GM18951 (cell line): ENCODE measurements around the gene GIMAP5.

Experiments used
- POLR2A ChIP-seq: IDR thresholded peaks from 4 replicates; pipeline ENCODE4 v1.6.1; 2011; ENCODE audit warnings: mild to moderate bottlenecking; ENCODE audit not compliant: insufficient read length, insufficient read depth; ENCODE audit errors: extremely low read depth
- in situ Hi-C: fragments of 300-500 bp; cut with MboI; formaldehyde crosslinking; loops from one replicate; pipeline ENCODE4 v1.12.0; 2022; ENCODE audit warnings: low sequenced_read_pairs, mixed read lengths, inconsistent platforms; ENCODE audit not compliant: unreplicated experiment

The GIMAP5 gene

GRCh38 chr7:150737265-150738055 is at the start of gene GIMAP5:
Gene GIMAP5, plus strand, starts transcription at chr7:150737418. Its CDS starts 3,467 bp downstream, at chr7:150740885.
- TF ChIP-seq POLR2A = peak; percentile 34
- in situ Hi-C loops = no loop called here

GRCh38 chr7:150688630-150689029 is 48.6 kb upstream of the GIMAP5 start:
- in situ Hi-C loops = no loop called here
- no peak for TF ChIP-seq POLR2A

GRCh38 chr7:150695654-150696053 is 41.6 kb upstream of the GIMAP5 start:
- in situ Hi-C loops = no loop called here
- TF ChIP-seq POLR2A = no peak

GRCh38 chr7:150703209-150703608 is 34.0 kb upstream of the GIMAP5 start:
- in situ Hi-C loops = no loop called here
- TF ChIP-seq POLR2A = no peak

GRCh38 chr7:150715293-150715692 is 21.9 kb upstream of the GIMAP5 start:
- no peak for TF ChIP-seq POLR2A

GRCh38 chr7:150715738-150716137 is 21.5 kb upstream of the GIMAP5 start:
- no peak for TF ChIP-seq POLR2A
- in situ Hi-C loops = no loop called here

More at GRCh38 chr7:150715293-150715692, 21.9 kb upstream of the GIMAP5 start:
- in situ Hi-C loops = no loop called here

- TF ChIP-seq POLR2A = no peak
- in situ Hi-C loops = no loop called here
These were observed 20.9 kb upstream of the GIMAP5 start, which contains the start of gene GIMAP1 for GRCh38 chr7:150716368-150716767. Gene GIMAP1, plus strand, starts transcription at chr7:150716613. Its CDS starts 2,435 bp downstream, at chr7:150719048.

GRCh38 chr7:150716939-150717338 is 20.3 kb upstream of the GIMAP5 start:
- no peak for TF ChIP-seq POLR2A
- in situ Hi-C loops = no loop called here

- in situ Hi-C loops = no loop called here
These were observed 19.3 kb upstream of the GIMAP5 start for GRCh38 chr7:150717814-150718420.

GRCh38 chr7:150719436-150719835 is 17.8 kb upstream of the GIMAP5 start:
- TF ChIP-seq POLR2A = no peak
- in situ Hi-C loops = no loop called here

More at GRCh38 chr7:150717814-150718420, 19.3 kb upstream of the GIMAP5 start:
- TF ChIP-seq POLR2A = no peak

- in situ Hi-C loops = no loop called here
- no peak for TF ChIP-seq POLR2A
These were observed 17.0 kb upstream of the GIMAP5 start for GRCh38 chr7:150719960-150720891.

GRCh38 chr7:150721970-150722373 is 15.2 kb upstream of the GIMAP5 start:
- TF ChIP-seq POLR2A = no peak
- in situ Hi-C loops = no loop called here

GRCh38 chr7:150722431-150722931 is 14.7 kb upstream of the GIMAP5 start:
- TF ChIP-seq POLR2A = no peak
- in situ Hi-C loops = no loop called here
